ENCODE data around the gene ZNF552.
"Not testable (repeated sequence)": the region's sequence is repeated elsewhere in the genome, so short reads cannot be mapped to it uniquely, and the experiment has no call there.

ZNF552 gene

DNA sequence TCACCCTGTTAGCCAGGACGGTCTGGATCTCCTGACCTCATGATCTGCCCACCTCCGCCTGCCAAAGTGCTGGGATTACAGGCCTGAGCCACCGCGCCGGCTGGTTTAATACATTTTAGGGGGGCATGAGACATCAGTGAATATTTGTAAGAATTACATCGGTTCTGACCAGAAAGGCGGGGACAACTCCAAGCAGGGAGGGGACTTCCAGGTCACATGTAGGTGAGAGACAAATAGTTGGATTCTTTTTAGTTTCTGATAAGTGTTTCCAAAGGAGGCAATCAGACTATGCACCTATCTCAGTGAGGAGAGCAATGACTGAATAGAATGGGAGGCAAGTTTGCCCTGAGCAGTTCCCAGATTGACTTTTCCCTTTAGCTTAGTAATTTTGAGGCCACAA lies 3.7 kb upstream of the ZNF552 start:
- DNase-seq (ENCODE audit: low read depth) = no peak

DNA sequence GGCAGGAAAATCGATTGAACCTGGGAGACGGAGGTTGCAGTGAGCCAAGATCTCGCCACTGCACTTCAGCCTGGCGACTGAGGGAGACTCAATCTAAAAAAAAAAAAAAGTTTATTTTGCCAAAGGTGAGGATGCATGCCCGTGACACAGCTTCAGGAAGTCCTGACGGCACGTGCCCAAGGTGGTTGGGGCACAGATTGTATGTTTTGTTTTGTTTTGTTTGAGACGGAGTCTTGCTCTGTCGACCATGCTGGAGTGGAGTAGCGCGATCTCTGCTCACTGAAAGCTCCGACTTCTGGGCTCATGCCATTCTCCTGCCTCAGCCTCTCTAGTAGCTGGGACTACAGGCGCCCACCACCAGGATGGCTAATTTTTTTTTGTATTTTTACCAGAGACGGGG lies 3.3 kb upstream of the ZNF552 start:
- no peak for DNase-seq (ENCODE audit: low read depth)

DNA sequence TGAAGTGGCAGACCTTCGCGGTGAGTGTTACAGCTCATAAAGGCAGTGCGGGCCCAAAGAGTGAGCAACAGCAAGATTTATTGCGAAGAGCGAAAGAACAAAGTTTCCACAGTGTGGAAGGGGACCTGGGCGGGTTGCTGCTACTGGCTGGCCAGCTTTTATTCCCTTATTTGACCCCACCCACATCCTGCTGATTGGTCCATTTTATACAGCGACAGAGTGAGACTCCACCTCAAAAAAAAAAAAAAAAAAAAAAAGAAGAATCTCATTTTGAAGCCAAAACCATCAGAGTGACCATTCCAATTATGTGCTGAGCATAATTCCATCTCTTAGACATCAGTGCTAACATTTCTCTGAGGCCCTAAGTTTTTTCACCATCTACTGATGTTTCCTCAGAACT lies 1.9 kb upstream of the ZNF552 start:
- DNase-seq (ENCODE audit: low read depth) = no peak

DNA sequence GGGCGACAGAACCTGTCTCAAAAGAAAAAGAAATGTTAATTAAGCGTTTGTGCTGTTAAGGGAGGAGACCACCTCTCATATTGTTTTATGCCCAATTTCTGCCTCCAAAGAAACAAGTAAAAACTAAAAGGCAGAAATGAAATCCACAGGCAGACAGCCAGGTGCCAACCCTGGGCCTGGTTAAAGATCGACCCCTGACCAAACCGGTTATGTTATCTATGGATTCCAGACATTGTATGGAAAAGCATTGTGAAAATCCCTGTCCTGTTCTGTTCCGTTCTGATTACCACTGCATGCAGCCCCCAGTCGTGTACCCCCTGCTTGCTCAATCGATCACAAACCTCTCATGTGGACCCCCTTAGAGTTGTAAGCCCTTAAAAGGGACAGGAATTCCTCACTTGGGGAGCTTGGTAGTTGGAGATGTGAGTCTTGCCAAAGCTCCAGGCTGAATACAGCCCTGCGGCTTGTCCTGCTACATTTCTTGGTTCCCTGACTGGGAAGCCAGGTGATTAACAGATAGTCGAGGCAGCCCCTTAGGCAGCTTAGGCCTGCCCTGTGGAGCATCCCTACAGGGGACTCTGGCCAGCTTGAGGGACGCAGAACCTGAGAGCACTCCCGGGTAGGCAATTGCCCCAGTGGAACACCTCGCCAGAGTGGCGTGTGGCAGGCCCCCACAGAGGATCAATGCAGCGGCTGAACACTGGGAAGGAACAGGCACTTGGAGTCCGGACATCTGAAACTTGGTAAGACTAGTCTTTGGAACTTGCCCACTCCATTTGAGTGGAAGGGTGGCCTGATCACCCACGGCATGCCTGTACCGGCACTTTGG lies 748 bp upstream of the ZNF552 start:
- no peak for DNase-seq (ENCODE audit: low read depth)

DNA sequence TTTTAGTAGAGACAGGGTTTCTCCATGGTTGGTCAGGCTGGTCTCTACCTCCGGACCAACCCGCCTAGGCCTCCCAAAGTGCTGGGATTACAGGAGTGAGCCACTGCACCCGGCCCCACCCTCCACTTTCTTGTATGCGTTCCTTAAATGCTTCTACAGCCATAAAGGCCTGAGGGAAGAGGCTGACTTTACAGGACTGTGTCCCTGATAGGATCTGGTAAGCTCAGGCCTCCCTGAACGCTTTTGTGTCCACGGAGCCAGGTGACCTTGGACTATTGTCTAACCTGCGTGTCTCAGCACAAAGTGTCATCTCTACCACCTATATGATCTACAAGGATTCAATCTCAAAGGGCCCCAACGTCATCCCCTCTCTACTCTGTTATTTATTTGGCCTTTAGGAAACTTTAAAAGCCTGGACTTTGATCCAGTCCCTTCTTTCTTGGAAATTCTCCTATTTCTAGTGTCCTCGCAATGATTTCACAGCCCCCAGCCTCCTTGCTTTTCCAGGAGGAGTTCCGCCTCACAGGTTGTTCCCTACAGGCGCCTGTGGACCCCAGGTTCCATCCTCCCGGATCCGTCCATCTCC lies 701 bp downstream of the ZNF552 start:
- no peak for DNase-seq (ENCODE audit: low read depth)

DNA sequence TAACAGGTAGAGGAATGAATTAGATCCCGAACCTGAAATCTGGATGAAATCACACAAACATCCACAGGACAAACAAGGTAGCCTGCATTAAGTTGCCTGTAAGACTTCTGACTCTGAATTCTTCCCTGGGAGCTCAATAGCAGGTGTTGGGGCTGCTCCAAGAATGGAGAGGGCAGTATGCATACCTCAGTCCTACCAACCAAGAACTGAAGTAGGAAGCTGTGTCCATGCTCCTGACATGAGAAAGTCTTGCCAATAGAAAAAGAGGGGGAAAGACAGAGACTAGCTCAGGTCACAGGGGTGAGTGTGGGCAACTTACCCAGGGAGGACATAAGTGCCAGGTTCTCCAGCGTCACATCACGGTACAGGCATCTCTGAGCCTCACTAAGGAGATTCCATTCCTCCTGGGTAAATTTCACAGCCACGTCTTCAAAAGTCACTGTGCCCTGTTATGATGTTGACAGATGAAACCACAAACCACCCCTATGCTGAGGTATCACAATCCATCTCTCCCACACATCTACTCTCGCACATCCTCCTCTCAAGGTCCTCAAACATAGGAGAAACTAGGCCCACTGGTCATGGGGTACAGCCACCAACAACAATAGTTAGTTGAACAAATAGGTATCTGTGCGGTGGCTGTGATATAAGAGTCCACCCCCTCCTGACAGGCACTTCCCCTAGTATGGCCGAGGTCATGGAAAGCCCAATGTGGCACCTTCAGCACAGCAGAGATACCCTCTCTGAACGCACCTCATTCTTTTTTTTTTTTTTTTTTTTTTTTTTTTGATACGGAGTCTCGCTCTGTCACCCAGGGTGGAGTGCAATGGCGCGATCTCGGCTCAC lies 1.5 kb downstream of the ZNF552 start:
- DNase-seq (ENCODE audit: low read depth) = not testable (repeated sequence)

DNA sequence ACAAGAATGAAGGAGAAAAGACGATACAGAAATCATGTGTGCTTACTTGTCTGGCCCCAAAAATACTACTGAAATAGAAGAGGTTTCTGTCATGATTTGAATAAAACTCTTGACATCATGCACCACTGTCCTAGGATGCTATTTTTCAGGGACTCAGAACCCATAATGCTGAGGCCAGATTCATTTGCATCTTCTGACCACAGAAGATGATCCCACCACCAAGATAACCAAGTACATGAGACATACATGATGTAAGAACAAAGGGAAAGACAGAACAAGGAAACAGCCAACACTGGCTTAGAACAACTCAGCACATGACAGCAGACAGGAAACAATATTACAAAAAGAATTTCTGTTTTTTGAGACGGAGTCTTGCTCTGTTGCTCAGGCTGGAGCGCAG lies 2.5 kb downstream of the ZNF552 start:
- DNase-seq (ENCODE audit: low read depth) = no peak

DNA sequence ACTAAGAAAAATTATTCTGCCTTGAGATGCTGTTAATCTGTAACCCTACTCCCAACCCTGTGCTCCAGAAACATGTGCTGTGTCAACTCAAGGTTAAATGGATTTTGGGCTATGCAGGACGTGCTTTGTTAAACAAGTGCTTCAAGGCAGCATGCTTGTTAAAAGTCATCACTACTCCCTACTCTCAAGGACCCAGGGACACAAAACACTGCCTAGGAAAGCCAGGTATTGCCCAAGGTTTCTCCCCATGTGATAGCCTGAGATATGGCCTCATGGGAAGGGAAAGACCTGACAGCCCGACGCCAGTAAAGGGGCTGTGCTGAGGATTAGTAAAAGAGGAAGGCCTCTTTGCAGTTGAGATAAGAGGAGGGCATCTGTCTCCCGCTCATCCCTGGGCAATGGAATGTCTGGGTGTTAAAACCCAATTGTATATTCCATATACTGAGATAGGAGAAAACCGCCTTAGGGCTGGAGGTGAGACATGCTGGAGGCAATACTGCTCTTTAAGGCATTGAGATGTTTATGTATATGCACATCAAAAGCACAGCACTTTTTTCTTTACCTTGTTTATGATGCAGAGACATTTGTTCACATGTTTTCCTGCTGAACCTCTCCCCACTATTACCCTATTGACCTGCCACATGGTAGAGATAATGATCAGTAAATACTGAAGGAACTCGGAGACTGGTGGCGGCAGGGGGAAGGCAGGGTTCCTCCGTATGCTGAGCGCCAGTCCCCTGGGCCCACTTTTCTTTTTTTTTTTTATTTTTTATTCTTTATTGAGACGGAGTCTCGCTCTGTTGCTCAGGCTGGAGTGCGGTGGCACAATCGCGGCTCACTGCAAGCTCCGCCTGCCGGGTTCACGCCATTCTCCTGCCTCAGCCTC lies 4.1 kb downstream of the ZNF552 start:
- not testable (repeated sequence) for DNase-seq (ENCODE audit: low read depth)

DNA sequence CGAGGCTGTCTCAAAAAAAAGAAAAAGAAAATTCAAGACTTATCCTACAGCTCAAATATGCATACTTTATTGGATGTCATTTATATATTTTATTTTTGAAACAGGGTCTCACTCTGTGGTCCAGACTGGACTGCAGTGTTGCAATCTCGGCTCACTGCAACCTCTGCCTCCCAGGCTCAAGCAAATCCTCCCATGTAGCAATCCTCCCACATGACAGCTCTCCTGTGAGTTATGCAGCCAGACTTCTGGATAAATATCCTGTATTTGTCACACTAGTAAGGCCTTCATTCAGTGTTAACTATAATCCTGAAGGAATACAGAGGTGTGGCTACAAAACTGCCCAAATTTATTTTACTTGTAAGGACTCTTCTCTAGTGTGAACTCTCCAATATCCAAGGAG lies 7.2 kb downstream of the ZNF552 start:
- DNase-seq (ENCODE audit: low read depth) = no peak

DNA sequence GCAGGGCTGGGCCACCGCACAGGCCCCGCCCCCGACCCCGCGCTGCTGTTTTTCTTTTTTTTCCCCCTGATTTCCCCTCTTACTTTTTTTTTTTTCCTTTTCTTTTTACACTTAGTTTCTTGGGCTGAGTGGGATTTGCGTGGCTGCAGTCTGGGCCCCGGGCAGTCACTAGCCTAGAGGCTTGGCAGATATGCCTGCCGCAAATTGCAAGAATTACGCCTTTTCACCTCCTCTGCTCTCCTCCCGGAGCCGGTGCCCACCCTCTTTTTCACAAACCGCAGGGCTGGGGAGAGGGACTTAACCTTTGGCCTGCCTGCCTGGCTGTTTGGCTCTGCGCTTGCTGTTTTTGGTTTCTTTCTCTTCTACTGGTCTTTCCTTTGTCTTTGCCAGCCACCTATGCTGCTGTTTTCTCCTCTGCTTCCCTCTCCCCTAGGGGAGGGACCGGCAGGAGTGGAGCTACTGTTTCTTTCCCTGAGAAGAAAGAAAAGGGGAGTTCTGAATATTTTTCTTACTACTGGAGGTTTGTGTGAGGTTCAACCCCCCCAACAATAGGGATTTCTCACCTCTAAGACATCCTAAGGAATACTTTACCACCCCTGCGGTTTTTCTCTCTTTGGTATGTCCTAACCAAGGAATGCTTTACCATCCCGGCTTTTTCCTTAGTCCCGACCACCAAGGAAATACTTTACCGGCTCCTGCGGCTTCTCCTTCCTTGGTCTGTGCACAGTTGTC lies 11.0 kb downstream of the ZNF552 start:
- no peak for DNase-seq (ENCODE audit: low read depth)

DNA sequence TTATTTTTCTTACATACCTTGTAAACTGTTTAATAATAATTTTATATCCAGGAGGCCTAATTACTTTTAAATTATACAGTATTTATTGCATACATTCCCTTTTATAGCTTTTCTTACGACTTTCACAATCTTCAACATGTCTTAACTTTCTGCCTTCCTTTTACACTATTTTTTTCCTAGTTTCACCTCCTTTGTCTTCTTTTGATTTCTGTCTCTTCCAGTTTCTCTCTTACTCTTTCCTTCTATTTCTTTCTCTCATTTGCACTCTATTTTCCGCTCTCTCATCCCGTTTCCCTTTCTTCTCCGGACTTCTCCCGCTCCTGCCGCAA lies 11.5 kb downstream of the ZNF552 start:
- DNase-seq (ENCODE audit: low read depth) = no peak

DNA sequence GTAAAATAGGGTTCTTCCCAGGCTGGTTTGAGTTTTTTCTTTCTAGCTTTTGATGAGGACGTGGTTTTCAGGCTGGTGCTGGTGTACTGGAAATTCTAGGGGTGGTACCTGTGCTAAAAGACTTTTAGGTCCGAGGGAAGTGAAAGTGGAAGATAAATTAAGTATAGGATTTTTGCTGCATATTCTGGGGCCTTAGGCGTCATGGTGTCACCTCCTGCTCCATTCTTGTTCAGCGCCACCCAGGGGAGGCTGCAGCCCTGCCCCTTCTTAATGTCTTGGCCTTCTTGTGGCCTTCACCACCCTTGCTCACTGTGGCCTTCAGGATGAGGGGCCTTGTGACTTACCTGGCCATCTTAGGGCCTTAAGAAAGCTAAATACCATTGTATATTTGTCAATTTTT lies 12.4 kb downstream of the ZNF552 start:
- no peak for DNase-seq (ENCODE audit: low read depth)

DNA sequence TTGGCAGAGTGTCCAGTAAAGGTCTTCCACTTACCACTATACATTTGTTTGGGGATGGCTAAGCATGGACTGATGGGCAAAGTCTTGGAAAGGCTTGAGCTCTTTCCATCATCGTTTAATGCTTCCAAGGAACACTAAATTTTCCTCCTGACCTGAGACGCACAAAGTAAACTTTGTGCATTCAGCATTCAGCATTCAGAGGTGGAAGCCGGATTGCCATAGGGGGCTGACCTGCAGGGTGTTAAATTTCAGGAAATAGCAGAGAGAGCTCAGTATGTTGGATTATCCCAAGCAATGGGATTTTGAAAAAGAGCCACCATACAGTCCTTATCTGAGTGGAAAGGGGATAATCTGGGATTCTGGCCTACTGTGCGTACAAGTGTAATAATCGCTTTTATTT lies 14.0 kb downstream of the ZNF552 start:
- no peak for DNase-seq (ENCODE audit: low read depth)

DNA sequence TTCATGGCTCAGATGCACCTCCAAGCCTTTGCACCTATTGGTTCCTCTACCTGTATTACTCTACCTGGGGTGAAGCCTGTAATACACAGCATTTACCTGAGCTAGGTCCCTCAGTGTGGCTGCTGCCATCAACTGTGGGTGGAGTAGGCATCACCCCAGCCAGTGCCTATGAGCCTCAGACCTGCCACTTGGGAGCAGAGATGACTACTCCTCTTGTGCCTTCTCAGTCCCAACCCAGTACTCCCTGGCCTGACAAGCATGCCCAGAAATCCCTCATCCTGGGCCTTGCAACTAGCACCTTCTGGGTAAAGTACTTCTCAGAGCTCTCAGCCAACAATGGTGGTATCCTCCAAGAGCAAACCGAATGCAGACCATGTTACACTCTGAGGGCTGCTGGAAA lies 18.1 kb downstream of the ZNF552 start:
- DNase-seq (ENCODE audit: low read depth) = not testable (repeated sequence)

DNA sequence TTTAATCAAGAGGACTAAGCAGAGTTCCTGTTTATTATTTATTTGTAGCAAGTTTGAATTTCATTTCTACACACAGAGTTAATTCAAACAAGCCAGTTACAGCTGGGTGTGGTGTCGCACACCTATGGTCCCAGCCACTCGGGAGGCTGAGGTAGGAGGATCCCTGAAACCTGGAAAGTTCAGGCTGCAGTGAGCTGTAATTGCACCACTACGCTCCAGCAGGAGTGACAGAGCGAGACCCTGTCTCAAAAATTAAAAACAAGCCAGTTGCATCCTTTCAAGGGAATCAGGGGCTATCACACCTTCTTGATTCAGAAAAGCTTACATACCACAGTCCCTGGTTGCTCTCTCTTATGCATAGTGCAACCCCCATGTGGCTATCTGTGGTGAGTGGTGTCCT lies 25.4 kb downstream of the ZNF552 start:
- no peak for DNase-seq (ENCODE audit: low read depth)

DNA sequence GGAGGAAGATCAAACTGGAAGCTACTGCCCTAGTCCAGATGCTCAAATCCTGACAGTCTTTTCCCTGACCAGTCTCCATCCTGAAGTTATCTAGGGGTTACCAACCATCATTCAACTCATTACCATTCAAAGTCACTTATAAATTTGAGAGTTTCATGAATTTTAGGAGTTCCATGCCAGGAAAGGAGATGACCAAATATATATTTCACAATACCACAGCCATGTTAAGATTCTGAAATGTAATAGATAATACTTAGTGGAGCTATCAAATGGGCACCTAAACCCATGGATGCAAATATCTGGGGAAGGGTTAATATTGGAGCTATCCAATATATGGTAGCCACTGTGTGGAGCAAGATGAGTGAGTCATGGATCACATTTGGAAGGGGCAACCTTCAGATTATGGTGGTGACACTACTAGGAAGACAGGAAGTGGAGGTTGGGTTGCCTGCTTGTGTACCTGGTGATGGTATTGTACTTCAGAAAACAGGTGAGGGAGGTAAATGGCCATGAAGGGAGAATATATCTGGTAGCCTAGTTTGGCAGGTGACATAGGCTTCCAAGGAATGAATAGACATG lies 26.5 kb downstream of the ZNF552 start:
- no peak for DNase-seq (ENCODE audit: low read depth)

DNA sequence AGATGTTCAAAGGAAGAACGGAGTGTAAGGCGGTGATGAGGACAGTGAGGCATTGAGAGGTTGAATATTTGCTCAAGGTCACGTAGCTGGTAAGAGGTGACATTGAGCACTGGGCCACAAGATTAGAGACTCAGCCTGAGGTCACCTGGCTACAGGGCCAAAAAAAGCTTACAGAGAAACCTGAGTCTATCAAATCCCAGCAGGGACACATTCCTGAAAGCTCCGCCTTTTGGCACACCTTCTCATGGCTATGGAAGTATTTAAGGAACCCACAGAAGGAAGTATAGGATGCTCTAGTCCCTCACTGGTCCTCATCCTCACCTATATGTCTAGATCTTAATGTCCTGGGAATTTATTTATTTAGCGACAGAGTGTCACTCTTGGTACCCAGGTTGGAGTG lies 27.8 kb downstream of the ZNF552 start:
- DNase-seq (ENCODE audit: low read depth) = no peak

DNA sequence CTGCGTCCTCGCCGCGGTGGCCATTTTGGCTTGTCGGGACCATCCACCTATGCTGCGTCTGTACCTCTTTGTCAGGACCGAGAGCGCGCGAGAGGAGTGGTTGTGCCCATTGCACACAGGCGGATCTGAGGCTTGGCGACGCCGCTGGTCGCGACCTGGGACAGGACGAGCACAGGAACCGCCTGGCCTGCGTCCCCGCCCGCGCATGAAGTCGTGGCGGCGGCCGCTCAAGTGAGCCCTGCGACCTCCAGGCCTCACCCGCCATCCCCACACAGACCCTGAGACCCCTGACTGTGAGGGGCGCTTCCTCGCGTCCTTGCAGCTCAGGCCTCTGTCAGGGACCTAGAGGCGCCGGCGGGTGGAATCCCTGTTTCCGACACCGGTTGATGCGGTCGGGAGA lies 28.4 kb downstream of the ZNF552 start:
- no peak for DNase-seq (ENCODE audit: low read depth)

DNA sequence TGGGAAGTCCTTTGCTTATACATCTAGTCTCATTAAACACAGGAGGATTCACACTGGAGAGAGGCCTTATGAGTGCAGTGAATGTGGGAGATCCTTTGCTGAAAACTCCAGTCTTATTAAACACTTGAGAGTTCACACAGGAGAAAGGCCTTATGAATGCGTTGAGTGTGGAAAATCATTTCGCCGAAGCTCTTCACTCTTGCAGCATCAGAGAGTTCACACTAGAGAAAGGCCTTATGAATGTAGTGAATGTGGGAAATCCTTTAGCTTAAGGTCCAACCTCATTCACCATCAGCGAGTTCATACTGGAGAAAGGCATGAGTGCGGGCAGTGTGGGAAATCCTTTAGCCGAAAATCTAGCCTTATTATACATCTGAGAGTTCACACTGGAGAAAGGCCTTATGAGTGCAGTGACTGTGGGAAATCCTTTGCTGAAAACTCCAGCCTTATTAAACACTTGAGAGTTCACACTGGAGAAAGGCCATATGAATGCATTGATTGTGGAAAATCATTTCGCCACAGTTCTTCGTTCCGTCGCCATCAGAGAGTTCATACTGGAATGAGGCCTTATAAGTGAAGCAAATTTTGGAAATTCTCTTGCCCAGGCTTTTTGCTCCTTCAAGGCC lies 35.4 kb downstream of the ZNF552 start:
- no peak for DNase-seq (ENCODE audit: low read depth)

DNA sequence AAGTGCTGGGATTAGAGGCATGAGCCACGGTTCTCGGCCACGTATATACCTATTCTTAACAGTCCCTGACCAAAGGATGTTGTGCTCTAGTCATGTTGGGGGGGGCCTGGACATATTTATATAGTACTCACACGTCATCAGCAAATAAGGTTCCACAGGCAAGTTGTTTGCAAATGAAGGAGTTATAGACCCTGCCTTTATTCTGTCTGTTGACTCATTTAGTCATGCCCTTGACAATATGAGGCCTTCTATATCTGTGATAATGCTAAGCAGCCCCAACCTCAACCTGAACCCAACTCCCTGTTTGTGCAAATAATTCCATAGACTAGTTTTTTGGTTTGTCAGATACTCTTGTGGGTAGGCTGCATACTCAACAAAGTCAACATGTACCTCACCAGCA lies 36.4 kb downstream of the ZNF552 start:
- no peak for DNase-seq (ENCODE audit: low read depth)

All from stimulated activated CD8-positive, alpha-beta memory T cell treated with anti-CD3 and anti-CD28 coated beads, Interleukin-12 subunit alpha, Interleukin-12 subunit beta, amount 100 ng/mL, for 1 hour (primary cell).